ENCODE measurements around the gene TMEM178B.
A peak's percentile ranks its signal among the peaks of the same experiment; 100 is the strongest.

The TMEM178B gene

DNA sequence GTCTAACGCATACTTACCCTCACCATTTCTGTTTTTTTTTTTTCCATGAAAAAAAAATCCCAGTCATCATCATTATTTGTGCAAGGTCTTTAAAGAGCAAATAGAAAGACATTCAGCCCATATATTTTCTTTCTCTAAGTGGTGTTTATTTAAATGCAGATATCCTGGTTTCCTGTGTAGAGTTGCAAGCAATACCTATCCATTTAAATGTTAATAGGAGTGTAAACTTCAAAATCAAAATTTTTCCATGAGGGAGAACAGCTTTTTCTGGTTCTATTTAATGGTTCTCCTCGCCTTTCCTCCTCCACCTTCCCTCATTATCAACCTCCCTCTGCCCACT lies 357.2 kb downstream of the TMEM178B start:
- DNase-seq (ENCODE audit: low read depth): no peak

- DNase-seq (ENCODE audit: low read depth): no peak
Measured at GRCh38 chr7:141431711-141432110, 357.8 kb downstream of the TMEM178B start.

DNA sequence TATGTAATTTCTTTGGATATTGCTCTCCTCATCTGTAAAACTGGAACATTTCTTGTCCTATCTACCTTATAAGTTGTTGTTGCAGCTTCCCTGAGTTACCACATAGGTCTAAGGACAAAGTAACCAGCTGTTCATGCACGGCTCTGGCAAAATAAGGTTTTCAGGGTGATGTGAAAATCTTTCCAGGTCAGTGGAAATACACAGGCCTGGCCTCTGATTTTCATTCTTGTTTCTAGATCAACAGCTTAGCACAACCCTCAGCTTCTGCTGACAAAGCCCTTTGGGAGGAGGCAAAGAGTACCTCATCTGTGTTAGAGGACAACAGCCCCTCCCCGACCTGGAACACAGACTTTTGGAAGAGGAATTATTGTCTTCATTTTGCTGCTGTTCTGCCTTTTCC lies 359.8 kb downstream of the TMEM178B start:
- no peak for DNase-seq (ENCODE audit: low read depth)

GRCh38 chr7:141436139-141436538 lies 362.3 kb downstream of the TMEM178B start:
- DNase-seq (ENCODE audit: low read depth): no peak

GRCh38 chr7:141436575-141437075 lies 362.8 kb downstream of the TMEM178B start:
- no peak for DNase-seq (ENCODE audit: low read depth)

DNA sequence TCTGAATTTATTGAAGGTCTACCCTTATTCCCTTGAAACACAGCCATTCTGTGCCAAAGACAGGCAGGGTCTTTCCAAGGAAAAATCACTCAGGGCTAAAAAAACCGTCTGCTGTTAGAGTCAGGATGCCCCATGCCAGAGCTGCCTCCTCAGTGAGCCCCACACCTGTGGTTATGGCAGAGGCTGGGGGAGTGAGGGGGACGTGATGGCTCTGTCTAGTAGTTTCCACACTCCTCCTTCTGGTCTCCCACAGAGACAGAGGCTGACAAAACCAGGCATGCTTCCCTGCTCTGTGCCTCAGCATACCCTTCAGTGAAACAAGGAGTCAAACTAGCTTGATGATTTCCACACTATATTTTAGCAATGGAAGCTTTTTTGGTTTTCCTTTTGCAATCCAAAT lies 365.3 kb downstream of the TMEM178B start:
- DNase-seq (ENCODE audit: low read depth): no peak

- no peak for DNase-seq (ENCODE audit: low read depth)
Measured at GRCh38 chr7:141439776-141440175, 365.9 kb downstream of the TMEM178B start.

- no peak for DNase-seq (ENCODE audit: low read depth)
Measured at GRCh38 chr7:141441837-141442627, 368.2 kb downstream of the TMEM178B start.

GRCh38 chr7:141442781-141443180 lies 368.9 kb downstream of the TMEM178B start:
- no peak for DNase-seq (ENCODE audit: low read depth)

DNA sequence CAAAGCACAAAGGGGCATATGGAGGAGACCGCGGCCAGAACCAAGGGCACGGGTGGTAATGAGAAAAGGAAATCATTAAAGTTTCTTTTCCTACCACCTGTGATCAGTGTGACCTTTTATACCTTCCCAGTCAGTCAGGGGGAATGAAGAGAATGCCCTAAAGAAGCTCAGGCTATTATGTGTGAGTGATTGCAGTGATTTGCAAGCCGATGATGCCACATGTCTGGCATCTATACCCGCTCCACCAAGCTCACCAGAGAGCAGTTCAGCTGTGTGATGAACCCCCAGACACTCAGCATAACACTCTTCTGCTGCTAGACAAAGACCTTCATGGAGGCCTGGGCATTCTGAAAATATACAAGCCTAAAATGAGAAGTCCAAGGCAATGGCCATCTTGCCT lies 371.1 kb downstream of the TMEM178B start:
- no peak for DNase-seq (ENCODE audit: low read depth)

DNA sequence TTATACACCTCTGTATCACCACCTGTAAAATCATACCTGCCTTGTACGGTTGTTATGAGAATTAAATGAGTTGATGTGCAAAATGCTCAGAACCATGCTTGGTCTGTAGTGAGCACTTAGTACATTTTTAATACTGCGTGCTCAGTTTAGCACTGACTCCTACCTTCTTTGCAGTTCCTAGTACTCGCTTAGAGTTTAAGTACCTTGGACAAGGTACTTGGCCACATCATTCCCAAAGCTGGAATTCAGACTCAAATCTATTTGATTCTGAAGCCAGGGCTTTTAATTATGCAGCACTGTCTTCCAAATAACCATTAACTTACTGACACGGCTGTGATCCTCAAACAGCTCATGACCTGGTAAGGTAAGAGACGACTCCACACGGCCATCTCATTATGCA lies 377.4 kb downstream of the TMEM178B start:
- DNase-seq (ENCODE audit: low read depth): no peak

DNA sequence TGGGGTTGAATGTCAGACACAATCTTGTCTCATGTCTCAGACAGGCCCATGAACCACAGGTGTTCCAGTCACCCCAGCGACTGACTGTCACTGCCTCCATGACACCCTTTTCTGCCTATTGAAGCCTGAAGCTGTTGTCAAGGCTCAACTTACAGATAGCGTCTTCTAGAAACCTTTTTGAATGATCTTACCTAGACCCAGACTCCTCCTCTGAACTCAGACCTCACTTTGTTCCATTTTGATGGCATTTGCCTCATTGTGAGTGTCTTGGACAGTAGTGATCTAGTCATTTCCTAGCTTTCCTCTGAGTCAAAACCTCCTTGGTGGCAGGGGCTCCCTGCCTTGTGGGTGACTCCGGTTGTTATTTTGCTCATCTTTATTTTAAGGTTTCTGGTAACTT lies 379.0 kb downstream of the TMEM178B start:
- DNase-seq (ENCODE audit: low read depth): no peak

- no peak for DNase-seq (ENCODE audit: low read depth)
Measured at GRCh38 chr7:141454338-141454737, 380.5 kb downstream of the TMEM178B start.

DNA sequence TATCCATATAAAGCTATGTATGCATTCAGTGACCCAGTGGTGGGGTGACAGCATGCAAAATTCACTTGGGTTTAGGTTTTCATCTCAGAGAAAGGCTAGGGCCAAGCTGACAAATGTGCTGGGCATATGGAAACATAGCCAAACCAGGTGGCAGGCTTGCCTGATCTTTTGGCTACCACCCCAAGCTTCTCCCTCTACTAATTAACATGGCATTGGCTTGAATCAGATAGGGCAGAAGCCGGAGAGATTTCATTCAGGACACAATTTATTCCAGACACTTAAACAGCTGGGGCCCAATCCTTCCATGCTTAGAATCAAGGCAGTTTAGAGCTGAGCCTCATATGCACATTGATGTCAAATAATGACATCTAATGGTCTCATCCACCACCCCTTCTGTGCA lies 381.9 kb downstream of the TMEM178B start:
- DNase-seq (ENCODE audit: low read depth): no peak

DNA sequence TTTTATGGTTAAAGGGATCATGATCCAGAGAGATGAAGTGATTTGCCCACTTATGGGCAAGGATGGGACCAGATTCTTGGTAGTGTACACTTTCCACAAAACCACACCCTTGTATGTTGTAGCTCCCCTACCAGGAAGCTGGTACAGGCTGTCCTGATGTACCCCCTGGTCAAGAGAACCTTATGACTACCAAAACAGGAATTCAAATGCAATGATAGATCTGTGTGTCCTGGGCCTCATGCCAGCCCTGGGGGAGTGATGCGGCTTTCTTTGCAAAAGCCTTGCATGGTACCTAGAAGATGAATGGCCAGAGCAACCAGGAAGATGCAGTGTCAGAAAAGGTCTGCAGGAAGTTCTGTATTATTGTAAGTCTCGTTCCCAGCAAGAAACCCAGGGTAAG lies 382.4 kb downstream of the TMEM178B start:
- peak; percentile 3 for DNase-seq (ENCODE audit: low read depth)

- no peak for DNase-seq (ENCODE audit: low read depth)
Measured at GRCh38 chr7:141456711-141457110, 382.8 kb downstream of the TMEM178B start.

DNA sequence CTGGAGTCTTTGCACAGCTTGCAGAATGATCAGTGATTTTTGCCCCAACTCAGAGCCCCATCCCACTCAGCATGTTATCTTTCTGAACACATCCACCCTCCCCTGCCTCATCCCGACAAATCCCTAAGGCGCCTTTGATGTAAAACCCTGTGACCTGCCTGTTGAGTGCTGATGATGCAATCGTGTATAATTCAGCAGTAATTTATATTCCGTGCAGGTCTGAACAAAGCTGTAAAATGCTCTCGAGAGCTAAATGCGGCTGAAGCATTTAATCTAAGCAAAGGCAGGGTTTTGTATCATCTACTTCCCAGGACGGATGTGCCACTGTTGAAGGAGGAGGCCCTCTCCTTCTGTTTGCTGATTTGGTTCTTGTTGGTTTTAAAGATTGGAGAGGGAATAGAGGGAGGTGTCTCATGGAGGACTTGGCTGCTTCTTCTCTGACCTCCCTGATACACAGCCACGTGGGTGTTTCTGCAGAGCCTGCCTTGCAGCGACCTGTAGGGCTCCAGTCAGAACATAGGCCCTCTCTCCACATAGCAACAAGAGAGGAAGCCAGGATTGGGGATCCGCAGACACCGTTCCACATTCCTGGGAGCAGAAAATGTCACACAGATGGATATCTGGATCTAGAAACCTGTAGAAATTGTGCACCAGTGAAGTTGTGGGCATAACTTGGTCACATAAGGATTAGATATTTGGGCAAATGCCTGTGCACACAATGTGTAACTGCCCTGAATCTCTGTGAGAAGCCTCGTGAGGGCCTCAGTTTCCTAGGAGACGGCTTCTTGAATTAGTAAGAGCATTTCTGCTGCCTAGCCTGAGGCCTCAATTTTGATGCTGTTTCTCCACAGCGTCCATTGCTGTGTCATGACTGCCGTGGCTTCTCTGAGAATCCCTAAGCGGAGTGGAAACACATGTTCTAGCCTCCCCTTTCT lies 387.2 kb downstream of the TMEM178B start:
- DNase-seq (ENCODE audit: low read depth): peak; percentile 27

GRCh38 chr7:141461924-141462323 lies 388.1 kb downstream of the TMEM178B start:
- no peak for DNase-seq (ENCODE audit: low read depth)

- no peak for DNase-seq (ENCODE audit: low read depth)
Measured at GRCh38 chr7:141462958-141463357, 389.1 kb downstream of the TMEM178B start.

DNA sequence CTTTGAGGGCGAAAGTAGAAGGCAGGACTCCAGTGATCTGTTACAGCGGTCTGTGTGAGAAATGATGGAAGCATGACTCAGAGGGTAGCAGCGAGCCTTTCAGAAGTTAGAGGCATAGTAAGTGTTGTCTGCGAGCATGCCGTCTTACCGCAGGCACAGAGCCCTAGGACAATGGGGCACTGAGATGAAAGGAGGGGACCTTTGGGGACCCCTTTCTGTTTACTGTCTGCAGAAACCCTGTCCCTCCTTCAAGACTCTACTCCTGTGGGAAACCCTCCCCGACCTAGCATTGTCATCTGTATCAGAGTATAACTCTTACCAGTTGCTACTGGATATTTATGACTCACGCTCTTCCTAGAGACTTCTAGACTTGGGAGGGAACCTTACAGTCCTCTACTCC lies 390.1 kb downstream of the TMEM178B start:
- DNase-seq (ENCODE audit: low read depth): peak; percentile 9

GRCh38 chr7:141464551-141464950 lies 390.7 kb downstream of the TMEM178B start:
- no peak for DNase-seq (ENCODE audit: low read depth)

GRCh38 chr7:141466151-141466904 lies 392.5 kb downstream of the TMEM178B start:
- DNase-seq (ENCODE audit: low read depth): peak; percentile 19

Data from EH (cell line).